GM23248 (cell line): ENCODE measurements around the gene ABRAXAS1.

Experiments used
- EZH2 ChIP-seq: fragments of 200-600 bp; sonication (generic); IDR thresholded peaks from 2 replicates; pipeline ENCODE4 v1.6.1; 2018; ENCODE audit warnings: antibody characterized with exemption, mild to moderate bottlenecking; ENCODE audit not compliant: insufficient read depth, poor library complexity, severe bottlenecking
- EZH2phosphoT487 ChIP-seq: fragments of 200-600 bp; sonication (generic); IDR thresholded peaks from 2 replicates; pipeline ENCODE4 v1.6.1; 2018; ENCODE audit warnings: antibody characterized with exemption, moderate library complexity, mild to moderate bottlenecking, low read depth; ENCODE audit not compliant: insufficient read depth

DNA sequence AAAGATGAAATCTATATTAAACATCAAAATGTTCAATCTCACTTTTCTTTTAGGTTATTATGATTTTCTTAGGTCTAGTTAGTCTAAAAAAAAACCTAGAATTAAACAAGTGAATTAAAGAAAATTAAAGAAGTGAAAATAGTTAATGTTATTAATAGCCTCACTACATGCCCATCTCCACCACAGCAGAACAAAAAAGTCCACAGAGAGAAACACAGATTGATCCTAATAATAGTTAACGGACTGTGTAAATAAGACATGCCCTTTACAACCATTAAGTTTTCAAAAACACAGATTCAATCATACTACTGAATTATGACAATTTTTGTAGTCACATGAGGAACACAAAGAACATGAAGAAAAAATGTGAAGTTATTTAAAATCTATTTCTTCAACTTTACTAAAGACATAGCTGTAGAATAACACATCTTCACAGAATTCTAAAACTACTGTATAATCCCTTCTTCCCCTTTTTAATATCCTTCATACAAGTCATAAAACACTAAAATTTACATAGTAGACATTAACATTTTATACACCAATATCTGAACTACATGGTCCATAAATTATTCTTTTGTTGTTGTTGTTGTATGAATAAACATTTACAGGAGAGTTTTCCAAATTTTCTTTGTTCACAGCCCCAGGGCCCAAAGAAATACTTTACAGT, 44.6 kb downstream of the ABRAXAS1 start:
- TF ChIP-seq EZH2: no peak
- no peak for TF ChIP-seq EZH2phosphoT487
